Right ventricle myocardium superior (tissue), 1 donor: ENCODE data around the gene ATG12. TPM values are rescaled to one million over a fixed set of nuclear protein-coding genes. Genes with fewer than 3 reads are reported as not detected.
A peak's percentile ranks its signal among the peaks of the same experiment; 100 is the strongest.
"Not testable (repeated sequence)": the region's sequence is repeated elsewhere in the genome, so short reads cannot be mapped to it uniquely, and the experiment has no call there.

ENCODE experiments used
- ATAC-seq: fragments of 200-7000 bp; cut with Tn5 transposase; one replicate; pipeline ENCODE4 v1.9.1; 2020; ENCODE audit warnings: mild to moderate bottlenecking; ENCODE audit not compliant: poor library complexity
- DNase-seq: peaks from one replicate; pipeline ENCODE4 v3.0.0-alpha.2; 2020
- intact Hi-C: fragments of 100-400 bp; cut with DNase I; formaldehyde crosslinking; loops from one replicate; pipeline ENCODE4 v1.11.2; 2022
- long read RNA-seq: library from polyadenylated mRNA; unstranded; transcript quantifications from one replicate; pipeline ENCODE4 v2.0.0, GENCODE V29; 2021
- total RNA-seq: library from RNA; stranded (reverse); fragmentation: NEBNext Ultra II Directional; extraction: Animal tissue kit (Norgen Biotek cat#: 25700); gene quantifications from one replicate; pipeline ENCODE4 v1.2.1, GENCODE V29; 2021
- donor health status: DM: no; HTN: yes; CAD: no; lungs with severe emphysema.

The ATG12 gene
- total RNA-seq, result 23.0 TPM
- long read RNA-seq, full-length matches to known transcripts, result 35 of 36 reads
- long read RNA-seq, partial matches to known transcripts, result 0 of 36 reads
- long read RNA-seq, other reads (novel, unspliced or antisense), result 1 of 36 reads

- peak; percentile 95 for DNase-seq
- intact Hi-C loops, result no loop called here
- ATAC-seq, result peak; percentile 96
These were observed at the start of gene ATG12, which contains the start of gene AP3S1 for GRCh38 chr5:115841382-115842088. TSS of gene ATG12 (minus strand) at chr5:115841565. CDS start at chr5:115841552, 13 bp downstream. TSS of gene AP3S1 (plus strand) at chr5:115841935. CDS start at chr5:115842038, 103 bp downstream.

DNA sequence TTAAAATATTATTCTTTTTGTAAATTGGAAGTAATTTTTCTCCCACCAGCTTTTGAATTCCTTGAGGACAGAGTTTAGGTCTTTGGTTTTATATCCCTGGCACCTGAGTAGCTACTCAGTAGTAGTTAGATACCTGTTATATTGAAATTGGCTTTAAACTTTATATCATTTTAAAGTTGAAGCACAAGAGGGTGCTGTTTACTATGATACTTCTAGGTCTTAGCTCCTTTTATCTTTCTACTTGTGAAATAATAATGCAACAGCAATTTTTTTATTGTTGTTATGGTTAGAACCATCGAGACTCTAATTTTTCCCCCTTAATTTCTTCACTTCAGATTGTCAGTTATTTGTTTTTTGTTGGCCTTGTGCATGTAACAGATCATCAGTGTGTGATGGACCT is 46.7 kb upstream of the ATG12 start:
- ATAC-seq (no peak), DNase-seq (no peak)
- intact Hi-C loops, result loop anchor here (10.0 kb wide), 1 partner anchor 177 kb away; no protein-coding TSS in a partner anchor

DNA sequence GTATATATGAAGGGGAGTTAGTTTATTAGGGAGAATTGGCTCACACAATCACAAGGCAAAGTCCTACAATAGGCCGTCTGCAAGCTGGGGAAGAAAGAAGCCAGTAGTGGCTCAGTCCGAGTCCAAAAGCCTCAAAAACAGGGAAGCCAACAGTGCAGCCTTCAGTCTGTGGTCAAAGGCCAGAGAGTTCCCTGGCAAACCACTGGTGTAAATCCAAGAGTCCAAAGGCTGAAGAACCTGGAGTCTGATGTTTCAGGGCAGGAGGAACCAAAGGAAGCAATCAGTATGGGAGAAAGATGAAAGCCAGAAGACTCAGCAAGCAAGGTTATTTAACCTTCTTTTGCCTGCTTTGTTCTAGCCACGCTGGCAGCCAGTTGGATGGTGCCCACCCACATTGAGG is 43.8 kb upstream of the ATG12 start:
- ATAC-seq, DNase-seq: not testable (repeated sequence)
- intact Hi-C loops, result loop anchor here (10.0 kb wide), 1 partner anchor 180 kb away; no protein-coding TSS in a partner anchor

DNA sequence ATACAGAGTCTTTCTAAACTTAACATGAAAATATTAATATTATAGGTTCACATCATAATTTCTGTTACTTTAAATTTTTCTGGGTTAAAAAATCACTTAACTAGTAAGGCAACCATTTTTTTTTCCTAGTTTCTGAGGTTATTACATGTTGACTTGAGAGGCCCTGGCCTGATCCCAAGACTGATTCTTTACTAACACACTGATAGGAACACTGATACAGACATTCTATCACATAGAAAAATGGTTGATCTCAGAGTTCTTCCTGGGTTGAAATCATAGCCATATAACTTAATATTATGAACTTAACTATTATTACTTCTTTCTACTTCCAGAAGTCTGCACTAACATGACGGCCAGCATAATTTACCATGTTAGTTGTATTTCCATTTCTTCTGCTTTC is 43.3 kb upstream of the ATG12 start:
- DNase-seq (no peak), ATAC-seq (no peak)
- intact Hi-C loops, result loop anchor here (10.0 kb wide), 1 partner anchor 180 kb away; no protein-coding TSS in a partner anchor

GRCh38 chr5:115882434-115882833 is 41.1 kb upstream of the ATG12 start:
- intact Hi-C loops, result loop anchor here (10.0 kb wide), 1 partner anchor 182 kb away; no protein-coding TSS in a partner anchor
- not testable (repeated sequence) for ATAC-seq

DNA sequence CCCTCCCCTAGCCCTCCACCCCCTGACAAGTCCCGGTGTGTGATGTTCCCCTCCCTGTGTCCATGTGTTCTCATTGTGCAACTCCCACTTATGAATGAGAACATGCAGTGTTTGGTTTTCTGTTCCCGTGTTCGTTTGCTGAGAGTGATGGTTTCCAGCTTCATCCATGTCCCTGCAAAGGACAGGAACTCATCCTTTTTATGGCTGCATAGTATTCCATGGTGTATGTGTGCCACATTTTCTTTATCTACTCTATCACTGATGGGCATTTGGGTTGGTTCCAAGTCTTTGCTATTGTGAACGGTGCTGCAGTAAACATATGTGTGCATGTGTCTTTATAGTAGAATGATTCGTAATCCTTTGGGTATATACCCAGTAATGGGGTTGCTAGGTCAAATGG is 36.0 kb upstream of the ATG12 start:
- DNase-seq, intact Hi-C loops, ATAC-seq: not testable (repeated sequence)

More at GRCh38 chr5:115882434-115882833, 41.1 kb upstream of the ATG12 start:
- not testable (repeated sequence) for DNase-seq

DNA sequence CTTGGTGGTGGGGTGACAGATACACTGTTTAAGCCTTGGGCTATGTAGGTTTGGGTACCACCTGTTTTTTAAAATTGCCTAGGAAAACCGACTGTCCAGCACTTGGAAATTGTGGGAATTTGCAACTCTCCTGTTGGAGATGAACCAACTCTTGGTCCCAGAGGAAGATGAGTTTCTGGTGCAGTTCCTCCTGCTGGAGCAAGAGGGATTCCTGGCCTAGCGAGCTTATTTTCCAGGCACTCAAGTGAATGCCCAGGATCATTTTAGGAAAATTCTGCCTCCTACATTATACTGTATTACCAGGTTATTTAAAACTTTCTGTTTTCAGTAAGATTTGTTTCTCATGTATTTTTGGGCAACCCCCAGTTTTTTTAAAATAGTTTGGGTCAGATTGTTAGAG is 34.1 kb upstream of the ATG12 start:
- DNase-seq (no peak), ATAC-seq (peak; percentile 34)
- intact Hi-C loops, result no loop called here

GRCh38 chr5:115873392-115873791 is 32.0 kb upstream of the ATG12 start:
- intact Hi-C loops, result no loop called here
- ATAC-seq (no peak), DNase-seq (no peak)

- intact Hi-C loops, result no loop called here
- ATAC-seq (no peak), DNase-seq (no peak)
These were observed 31.1 kb upstream of the ATG12 start for GRCh38 chr5:115872447-115872846.

DNA sequence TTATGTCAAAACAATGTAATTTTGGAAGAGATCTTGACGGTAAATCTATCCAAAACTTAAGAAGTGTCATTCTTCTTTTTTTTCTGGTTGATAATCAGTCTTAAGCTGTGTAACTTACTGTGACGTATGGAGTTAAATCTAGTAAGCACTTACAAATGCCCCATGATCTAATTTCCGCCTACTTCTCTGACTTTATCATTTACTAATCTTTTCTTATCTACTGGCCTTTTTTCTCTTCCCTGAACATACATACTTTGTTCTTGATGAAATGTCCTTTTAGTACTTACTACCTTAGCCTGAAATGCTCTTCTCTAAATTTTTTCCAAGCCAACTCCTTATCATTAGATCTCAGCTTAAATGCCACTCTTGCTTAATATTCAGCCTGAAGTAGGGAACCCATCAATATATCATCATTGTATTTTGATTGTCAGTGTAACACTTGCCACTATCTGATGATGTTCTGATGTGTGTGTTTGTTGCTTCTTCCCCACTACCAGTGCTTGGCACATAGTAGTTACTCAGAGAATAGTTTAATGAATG is 28.0 kb upstream of the ATG12 start:
- intact Hi-C loops, result no loop called here
- no peak for ATAC-seq
- DNase-seq, result no peak

GRCh38 chr5:115859378-115859777 is 18.0 kb upstream of the ATG12 start:
- intact Hi-C loops, result no loop called here
- no peak for DNase-seq
- no peak for ATAC-seq

GRCh38 chr5:115858396-115858795 is 17.0 kb upstream of the ATG12 start:
- ATAC-seq (no peak), DNase-seq (no peak)
- intact Hi-C loops, result no loop called here

GRCh38 chr5:115857626-115858349 is 16.4 kb upstream of the ATG12 start:
- DNase-seq (no peak), ATAC-seq (no peak)
- intact Hi-C loops, result no loop called here

DNA sequence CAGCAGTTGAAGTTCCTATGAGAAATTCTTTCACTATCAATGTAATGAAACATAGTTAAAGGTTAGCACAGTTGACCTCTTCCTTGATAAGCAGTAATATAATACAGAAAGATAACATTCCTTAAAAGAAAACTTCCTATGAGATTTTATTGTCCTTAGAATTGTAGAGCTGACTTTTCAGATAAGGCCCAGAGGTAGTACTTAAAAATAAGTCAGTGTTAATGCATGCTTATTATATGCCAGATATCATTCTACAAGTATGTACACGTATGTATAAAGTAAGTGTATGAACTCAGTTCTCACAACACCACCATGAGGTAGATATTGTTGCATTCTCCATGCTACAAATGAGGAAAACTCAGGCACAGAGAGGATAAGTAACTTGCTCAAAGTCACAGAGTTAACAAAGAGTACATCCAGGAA is 15.7 kb upstream of the ATG12 start:
- no peak for ATAC-seq
- no peak for DNase-seq
- intact Hi-C loops, result no loop called here

- DNase-seq, result no peak
- no peak for ATAC-seq
- intact Hi-C loops, result no loop called here
These were observed 14.6 kb upstream of the ATG12 start for GRCh38 chr5:115855959-115856358.

GRCh38 chr5:115854139-115854538 is 12.8 kb upstream of the ATG12 start:
- intact Hi-C loops, result no loop called here
- no peak for ATAC-seq
- no peak for DNase-seq

DNA sequence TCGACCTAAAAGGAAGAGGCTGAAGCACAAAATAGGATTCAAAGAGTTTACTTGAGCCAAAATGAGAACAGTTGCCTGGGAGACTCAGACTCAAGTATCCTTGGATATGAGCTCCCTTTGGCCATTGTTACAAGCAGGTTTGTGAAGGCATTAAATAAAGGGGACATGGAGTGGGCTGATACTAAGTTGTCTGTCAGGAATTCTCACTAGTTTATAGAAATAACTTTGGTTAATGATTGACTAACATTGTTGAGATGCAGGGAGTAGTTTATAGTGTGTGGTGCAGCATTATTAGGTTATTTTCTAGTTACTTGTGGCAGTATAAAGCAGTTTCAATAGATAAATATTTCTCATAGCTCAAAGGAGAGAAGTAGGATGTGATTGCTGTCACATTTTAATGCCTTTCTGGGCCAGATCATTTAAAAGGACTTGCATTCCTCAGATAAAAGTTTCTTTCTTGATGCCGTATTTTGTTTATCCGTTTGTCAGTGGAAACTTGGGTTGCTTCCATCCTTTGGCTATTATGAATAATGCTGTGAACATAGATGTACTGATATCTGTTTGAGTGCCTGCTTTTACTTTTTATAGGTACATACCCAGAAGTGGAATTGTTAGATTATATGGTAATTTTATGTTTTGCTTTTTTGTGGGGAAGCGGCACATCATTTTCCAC is 9.5 kb upstream of the ATG12 start:
- DNase-seq (no peak), ATAC-seq (no peak)
- intact Hi-C loops, result no loop called here

DNA sequence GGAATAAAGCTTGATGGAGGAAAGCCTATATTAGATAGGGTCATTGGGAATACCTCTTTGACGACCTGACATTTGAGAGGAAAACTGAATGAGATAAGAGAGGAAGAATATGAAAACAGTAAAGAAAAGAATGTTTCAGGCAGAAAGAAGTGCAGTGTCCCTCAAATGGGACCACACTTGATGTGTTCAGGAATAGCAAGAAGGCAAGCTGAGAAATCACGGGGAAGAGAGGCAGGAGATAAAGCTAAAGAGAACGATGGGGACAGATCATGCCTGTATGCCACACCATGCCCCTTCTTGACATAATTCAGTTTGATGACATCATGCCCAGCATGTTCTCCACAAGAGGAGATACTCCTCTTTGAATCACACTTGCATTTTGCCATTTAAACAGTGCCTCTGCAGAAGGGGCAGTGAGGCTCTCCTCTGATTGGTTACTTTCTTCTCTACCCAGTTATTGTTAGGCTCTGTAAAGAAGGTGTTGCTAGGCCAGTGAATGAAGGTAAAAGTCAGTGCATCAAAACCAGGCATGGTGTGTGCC is 8.0 kb upstream of the ATG12 start:
- intact Hi-C loops, result no loop called here
- no peak for DNase-seq
- ATAC-seq, result no peak

GRCh38 chr5:115847290-115847689 is 5.9 kb upstream of the ATG12 start:
- no peak for ATAC-seq
- intact Hi-C loops, result no loop called here

More at GRCh38 chr5:115847290-115847689, 5.9 kb upstream of the ATG12 start:
- no peak for DNase-seq
